Natural killer cell (primary cell): ENCODE data around the gene SLX4IP. TPM values are rescaled to one million over a fixed set of nuclear protein-coding genes. Genes with fewer than 3 reads are reported as not detected.

Source experiments
- ATAC-seq, 3 donors: fragments of 150-1000 bp in 2 of 3; fragments of 200-7000 bp in 1 of 3; cut with Tn5 transposase; 1 replicate in 1 of 3; 2 replicates in 2 of 3; pipeline ENCODE4 v1.10.0; 2021; ENCODE audit warnings: mild to moderate bottlenecking in 2 of 3, moderate library complexity in 2 of 3
- DNase-seq, 2 donors: peaks; one replicate each; pipeline versions ENCODE4 v3.0.0 to v3.0.0-alpha.2; 2013 to 2021; ENCODE audit warnings: mixed read lengths in 1 of 2
- H3K27ac ChIP-seq: one replicate; pipeline ENCODE4 v1.5.1; 2013; ENCODE audit warnings: mild to moderate bottlenecking, low read length
- H3K27me3 ChIP-seq: one replicate; pipeline ENCODE4 v1.6.1; 2013; ENCODE audit warnings: low read length; ENCODE audit not compliant: control insufficient read depth, insufficient read depth
- H3K36me3 ChIP-seq: one replicate; pipeline ENCODE4 v1.6.1; 2013; ENCODE audit warnings: low read length; ENCODE audit not compliant: control insufficient read depth, insufficient read depth
- H3K4me1 ChIP-seq: one replicate; pipeline ENCODE4 v1.6.1; 2013; ENCODE audit warnings: low read length; ENCODE audit not compliant: control insufficient read depth, insufficient read depth
- H3K4me3 ChIP-seq: one replicate; pipeline ENCODE4 v1.5.1; 2013; ENCODE audit warnings: low read length
- H3K9me3 ChIP-seq: one replicate; pipeline ENCODE4 v1.6.1; 2013; ENCODE audit warnings: low read length; ENCODE audit not compliant: control insufficient read depth, insufficient read depth
- H3K27ac Mint-ChIP-seq, 2 donors: one replicate each; pipeline ENCODE4 v1.8.0; 2022; ENCODE audit warnings: mild to moderate bottlenecking in 2 of 2, mixed read lengths in 2 of 2, moderate library complexity in 1 of 2
- H3K27me3 Mint-ChIP-seq, 2 donors: one replicate each; pipeline ENCODE4 v1.8.0; 2022; ENCODE audit warnings: low read depth in 2 of 2, mixed read lengths in 2 of 2
- H3K36me3 Mint-ChIP-seq: one replicate; pipeline ENCODE4 v1.8.0; 2022; ENCODE audit warnings: mixed read lengths
- H3K4me1 Mint-ChIP-seq, 2 donors: one replicate each; pipeline ENCODE4 v1.8.0; 2022; ENCODE audit warnings: mixed read lengths in 2 of 2
- H3K4me3 Mint-ChIP-seq: one replicate; pipeline ENCODE4 v1.8.0; 2022; ENCODE audit warnings: mild to moderate bottlenecking, moderate library complexity, mixed read lengths
- H3K9me3 Mint-ChIP-seq, 2 donors: one replicate each; pipeline ENCODE4 v1.8.0; 2022; ENCODE audit warnings: mixed read lengths in 2 of 2
- CTCF ChIP-seq: fragments of 200-600 bp; IDR thresholded peaks from one replicate; pipeline ENCODE4 v1.8.0; 2022; ENCODE audit warnings: antibody characterized with exemption
- WGBS: methylation state at CpG from one replicate; pipeline ENCODE4 v1.1.7; 2013; ENCODE audit warnings: missing lambda C conversion rate; ENCODE audit not compliant: insufficient coverage; 5-methylcytosine and 5-hydroxymethylcytosine counted together
- intact Hi-C: fragments of 100-400 bp; cut with micrococcal nuclease; formaldehyde crosslinking; loops from one replicate; pipeline ENCODE4 v1.14.2; 2022
- total RNA-seq, 4 donors: library from RNA; stranded (reverse); fragments of 120-200 nt in 1 of 4; gene quantifications; one replicate each; pipeline versions ENCODE4 v1.2.3 to v1.2.4, GENCODE V29; 2013 to 2022

The SLX4IP gene
- total RNA-seq, 3 donors from 2014 or later (not counting 1 experiment from before 2014, with no cell fraction given), result 2.9 to 5.5 (median 5.2) TPM

- peak overlapping the region; percentile 86 for H3K4me3 Mint-ChIP-seq
- 93% methylated on average over 2 of the region's 2 CpGs for WGBS
- H3K4me1 Mint-ChIP-seq, result peaks cover 45 to 49% of the 10 kb centered on the region in 2 donors
- H3K9me3 ChIP-seq, result no peaks in the 10 kb centered on the region
- no peak overlapping the region for H3K4me3 ChIP-seq
- no peak overlapping the region for H3K27ac ChIP-seq
- no peak for ATAC-seq
- intact Hi-C loops, result loop anchor here (10.0 kb wide), 1 partner anchor 52 kb away; no protein-coding TSS in a partner anchor
- peaks cover 3% of the 10 kb centered on the region for H3K4me1 ChIP-seq
- H3K36me3 ChIP-seq, result no peaks in the 10 kb centered on the region
- H3K36me3 Mint-ChIP-seq, result no peaks in the 10 kb centered on the region
- no peaks in the 10 kb centered on the region for H3K27me3 Mint-ChIP-seq
- no peak for TF ChIP-seq CTCF
- peak overlapping the region; percentile 73 for H3K27ac Mint-ChIP-seq
- H3K9me3 Mint-ChIP-seq, result no peaks in the 10 kb centered on the region
- H3K27me3 ChIP-seq, result no peaks in the 10 kb centered on the region
- DNase-seq, result no peak
Observed at GRCh38 chr20:10496465-10496864, 61.4 kb downstream of the SLX4IP start.

- no peaks in the 10 kb centered on the region for H3K36me3 Mint-ChIP-seq
- peaks cover 46 to 57% of the 10 kb centered on the region in 2 donors for H3K4me1 Mint-ChIP-seq
- H3K4me3 Mint-ChIP-seq, result no peak overlapping the region
- Histone ChIP-seq H3K27me3 (no peaks in the 10 kb centered on the region), H3K36me3 (no peaks in the 10 kb centered on the region), H3K9me3 (no peaks in the 10 kb centered on the region), H3K4me3 (no peak overlapping the region), H3K27ac (no peak overlapping the region), H3K4me1 (peaks cover 9% of the 10 kb centered on the region)
- no peak for ATAC-seq
- H3K27me3 Mint-ChIP-seq, result no peaks in the 10 kb centered on the region
- no peaks in the 10 kb centered on the region for H3K9me3 Mint-ChIP-seq
- no peak for TF ChIP-seq CTCF
- WGBS, result no CpG with 5 or more reads among the region's 2 CpGs
- peak overlapping the region in 1 of 2 donors; percentile 30 for H3K27ac Mint-ChIP-seq
- intact Hi-C loops, result loop anchor here (10.0 kb wide), 1 partner anchor 52 kb away; no protein-coding TSS in a partner anchor
- DNase-seq, result no peak
Observed at GRCh38 chr20:10497283-10497682, 62.2 kb downstream of the SLX4IP start.

GRCh38 chr20:10497791-10498190 is 62.7 kb downstream of the SLX4IP start:
- Histone ChIP-seq H3K9me3 (no peaks in the 10 kb centered on the region), H3K36me3 (no peaks in the 10 kb centered on the region), H3K4me1 (peaks cover 11% of the 10 kb centered on the region), H3K27me3 (no peaks in the 10 kb centered on the region), H3K4me3 (no peak overlapping the region), H3K27ac (no peak overlapping the region)
- ATAC-seq (no peak), DNase-seq (no peak)
- peaks cover 52 to 62% of the 10 kb centered on the region in 2 donors for H3K4me1 Mint-ChIP-seq
- peak overlapping the region in 1 of 2 donors; percentile 30 for H3K27ac Mint-ChIP-seq
- H3K36me3 Mint-ChIP-seq, result no peaks in the 10 kb centered on the region
- H3K9me3 Mint-ChIP-seq, result no peaks in the 10 kb centered on the region
- H3K4me3 Mint-ChIP-seq, result no peak overlapping the region
- no peak for TF ChIP-seq CTCF
- intact Hi-C loops, result loop anchor here (10.0 kb wide), 1 partner anchor 53 kb away; no protein-coding TSS in a partner anchor
- no peaks in the 10 kb centered on the region for H3K27me3 Mint-ChIP-seq

- Mint-ChIP-seq H3K9me3 (no peaks in the 10 kb centered on the region), H3K4me1 (peaks cover 56 to 65% of the 10 kb centered on the region in 2 donors)
Observed at GRCh38 chr20:10498200-10498599, 63.1 kb downstream of the SLX4IP start.

More at GRCh38 chr20:10498200-10498599, 63.1 kb downstream of the SLX4IP start:
- intact Hi-C loops, result loop anchor here (10.0 kb wide), 1 partner anchor 53 kb away; no protein-coding TSS in a partner anchor
- peaks cover 11% of the 10 kb centered on the region for H3K4me1 ChIP-seq
- ATAC-seq, result no peak
- H3K9me3 ChIP-seq, result no peaks in the 10 kb centered on the region
- TF ChIP-seq CTCF, result no peak
- H3K36me3 ChIP-seq, result no peaks in the 10 kb centered on the region
- DNase-seq, result no peak
- 91% methylated on average over 1 of the region's 1 CpG for WGBS
- H3K27ac ChIP-seq, result no peak overlapping the region
- H3K27me3 Mint-ChIP-seq, result no peaks in the 10 kb centered on the region
- peak overlapping the region in 1 of 2 donors; percentile 30 for H3K27ac Mint-ChIP-seq
- no peaks in the 10 kb centered on the region for H3K27me3 ChIP-seq
- H3K4me3 Mint-ChIP-seq, result no peak overlapping the region
- H3K36me3 Mint-ChIP-seq, result no peaks in the 10 kb centered on the region
- H3K4me3 ChIP-seq, result no peak overlapping the region
